Stimulated activated effector memory CD8-positive, alpha-beta T cell treated with anti-CD3 and anti-CD28 coated beads, Interleukin-12 subunit alpha, Interleukin-12 subunit beta, amount 100 ng/mL, for 72 hours (primary cell): ENCODE results near the gene TOP3A.
"Not testable (repeated sequence)": the region's sequence is repeated elsewhere in the genome, so short reads cannot be mapped to it uniquely, and the experiment has no call there.

Experiments used
- ATAC-seq: fragments of 150-1000 bp; cut with Tn5 transposase; 2 replicates; pipeline ENCODE4 v1.10.0; 2021
- DNase-seq, 2 donors: peaks; one replicate each; pipeline ENCODE4 v3.0.0; 2021 to 2022; ENCODE audit warnings: low spot score in 2 of 2
- H3K27ac Mint-ChIP-seq: one replicate; pipeline ENCODE4 v1.8.0; 2022; ENCODE audit warnings: mild to moderate bottlenecking, mixed read lengths
- H3K36me3 Mint-ChIP-seq: one replicate; pipeline ENCODE4 v1.8.0; 2022; ENCODE audit warnings: mild to moderate bottlenecking, mixed read lengths
- H3K4me1 Mint-ChIP-seq: one replicate; pipeline ENCODE4 v1.8.0; 2022; ENCODE audit warnings: mixed read lengths
- H3K4me3 Mint-ChIP-seq: one replicate; pipeline ENCODE4 v1.8.0; 2022; ENCODE audit warnings: mild to moderate bottlenecking, mixed read lengths
- H3K9me3 Mint-ChIP-seq: one replicate; pipeline ENCODE4 v1.8.0; 2022; ENCODE audit warnings: mixed read lengths

Gene TOP3A, protein sequence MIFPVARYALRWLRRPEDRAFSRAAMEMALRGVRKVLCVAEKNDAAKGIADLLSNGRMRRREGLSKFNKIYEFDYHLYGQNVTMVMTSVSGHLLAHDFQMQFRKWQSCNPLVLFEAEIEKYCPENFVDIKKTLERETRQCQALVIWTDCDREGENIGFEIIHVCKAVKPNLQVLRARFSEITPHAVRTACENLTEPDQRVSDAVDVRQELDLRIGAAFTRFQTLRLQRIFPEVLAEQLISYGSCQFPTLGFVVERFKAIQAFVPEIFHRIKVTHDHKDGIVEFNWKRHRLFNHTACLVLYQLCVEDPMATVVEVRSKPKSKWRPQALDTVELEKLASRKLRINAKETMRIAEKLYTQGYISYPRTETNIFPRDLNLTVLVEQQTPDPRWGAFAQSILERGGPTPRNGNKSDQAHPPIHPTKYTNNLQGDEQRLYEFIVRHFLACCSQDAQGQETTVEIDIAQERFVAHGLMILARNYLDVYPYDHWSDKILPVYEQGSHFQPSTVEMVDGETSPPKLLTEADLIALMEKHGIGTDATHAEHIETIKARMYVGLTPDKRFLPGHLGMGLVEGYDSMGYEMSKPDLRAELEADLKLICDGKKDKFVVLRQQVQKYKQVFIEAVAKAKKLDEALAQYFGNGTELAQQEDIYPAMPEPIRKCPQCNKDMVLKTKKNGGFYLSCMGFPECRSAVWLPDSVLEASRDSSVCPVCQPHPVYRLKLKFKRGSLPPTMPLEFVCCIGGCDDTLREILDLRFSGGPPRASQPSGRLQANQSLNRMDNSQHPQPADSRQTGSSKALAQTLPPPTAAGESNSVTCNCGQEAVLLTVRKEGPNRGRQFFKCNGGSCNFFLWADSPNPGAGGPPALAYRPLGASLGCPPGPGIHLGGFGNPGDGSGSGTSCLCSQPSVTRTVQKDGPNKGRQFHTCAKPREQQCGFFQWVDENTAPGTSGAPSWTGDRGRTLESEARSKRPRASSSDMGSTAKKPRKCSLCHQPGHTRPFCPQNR

GRCh38 chr17:18314731-18315561 is at the start of gene TOP3A, which contains the start of gene SMCR8:
Gene TOP3A, minus strand, starts transcription at chr17:18314994. Its CDS starts 216 bp downstream, at chr17:18314778.
Gene SMCR8, plus strand, starts transcription at chr17:18315293. Its CDS starts 497 bp downstream, at chr17:18315790.
- DNase-seq (peak; percentile 85 to 97), ATAC-seq (peak; percentile 95)
- peak within 1 kb of the TSS; percentile 95 for H3K27ac Mint-ChIP-seq
- peaks cover 81% of the 10 kb centered on the region for H3K4me1 Mint-ChIP-seq
- peaks cover 84% of the 10 kb centered on the region for H3K36me3 Mint-ChIP-seq
- peak within 1 kb of the TSS; percentile 82 for H3K4me3 Mint-ChIP-seq
- no peaks in the 10 kb centered on the region for H3K9me3 Mint-ChIP-seq

- H3K36me3 Mint-ChIP-seq = peaks cover 23% of the 10 kb centered on the region
- H3K9me3 Mint-ChIP-seq = no peaks in the 10 kb centered on the region
Observed at GRCh38 chr17:18364166-18364565, 49.4 kb upstream of the TOP3A start.

DNA sequence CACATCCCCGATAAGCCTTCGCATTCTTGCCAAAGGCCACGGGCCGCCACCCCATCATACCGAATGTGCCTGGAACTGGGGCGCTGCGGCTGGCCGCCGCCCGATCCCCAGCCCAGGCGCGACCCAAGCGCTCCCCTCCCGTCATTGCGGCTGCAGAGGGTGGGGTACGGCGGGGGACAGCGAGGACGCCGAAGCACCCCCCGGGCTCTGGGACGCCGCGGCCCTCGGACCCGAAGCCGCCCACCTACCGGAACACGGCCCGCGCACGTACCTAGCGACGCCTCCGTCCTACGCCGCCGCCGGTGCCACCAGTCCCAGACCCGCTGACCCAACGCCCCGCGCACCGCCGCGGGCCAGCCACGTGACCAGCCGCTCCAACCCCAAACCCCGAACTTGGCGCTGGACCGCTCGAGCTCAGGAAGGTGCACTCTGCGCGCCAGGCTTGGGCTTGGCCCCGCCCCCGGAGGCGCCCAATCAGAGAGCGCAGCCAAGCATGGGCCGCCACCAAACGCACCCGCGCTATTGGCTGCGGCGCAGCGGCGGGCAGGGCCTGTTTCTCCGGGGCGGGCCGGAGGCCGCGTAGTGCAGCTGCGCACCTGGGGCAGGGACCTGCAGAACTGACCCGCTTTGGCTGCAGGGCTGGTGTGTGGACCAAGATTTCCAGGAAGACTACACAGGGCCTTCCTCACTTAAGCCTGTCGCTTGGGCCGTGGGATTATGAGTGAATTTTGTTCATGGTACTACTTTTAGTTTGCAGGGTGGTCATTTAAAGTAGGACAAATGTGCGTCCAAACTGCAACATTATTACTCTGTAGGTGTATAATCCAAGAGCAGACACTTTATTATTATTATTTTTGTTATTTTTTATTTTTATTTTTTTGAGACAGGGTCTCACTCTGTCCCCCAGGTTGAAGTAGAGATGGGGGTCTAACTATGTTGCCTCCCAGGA is 48.6 kb upstream of the TOP3A start, which contains the start of gene SHMT1:
Gene SHMT1 (minus strand): TSS at position 450 of the 949 bp plus-strand sequence. CDS start 7,569 bp downstream, outside the sequence.
- Mint-ChIP-seq H3K4me3 (peak within 1 kb of the TSS; percentile 85), H3K9me3 (no peaks in the 10 kb centered on the region)

More at GRCh38 chr17:18364166-18364565, 49.4 kb upstream of the TOP3A start:
- ATAC-seq = no peak
- no peak for DNase-seq
- Mint-ChIP-seq H3K4me3 (no peak overlapping the region), H3K27ac (no peak overlapping the region), H3K4me1 (peaks cover 14% of the 10 kb centered on the region)

GRCh38 chr17:18362698-18363100 is 47.9 kb upstream of the TOP3A start:
- peak overlapping the region; percentile 85 for H3K4me3 Mint-ChIP-seq
- peak overlapping the region; percentile 86 for H3K27ac Mint-ChIP-seq
- peaks cover 14% of the 10 kb centered on the region for H3K4me1 Mint-ChIP-seq
- ATAC-seq (peak; percentile 2), DNase-seq (no peak)
- peaks cover 28% of the 10 kb centered on the region for H3K36me3 Mint-ChIP-seq
- H3K9me3 Mint-ChIP-seq = no peaks in the 10 kb centered on the region

More for the DNA sequence above, 48.6 kb upstream of the TOP3A start, which contains the start of gene SHMT1:
- peaks cover 28% of the 10 kb centered on the region for H3K36me3 Mint-ChIP-seq
- peak; percentile 100 for ATAC-seq
- peak; percentile 88 to 95 for DNase-seq
- H3K4me1 Mint-ChIP-seq = peaks cover 14% of the 10 kb centered on the region
- H3K27ac Mint-ChIP-seq = peak within 1 kb of the TSS; percentile 86

DNA sequence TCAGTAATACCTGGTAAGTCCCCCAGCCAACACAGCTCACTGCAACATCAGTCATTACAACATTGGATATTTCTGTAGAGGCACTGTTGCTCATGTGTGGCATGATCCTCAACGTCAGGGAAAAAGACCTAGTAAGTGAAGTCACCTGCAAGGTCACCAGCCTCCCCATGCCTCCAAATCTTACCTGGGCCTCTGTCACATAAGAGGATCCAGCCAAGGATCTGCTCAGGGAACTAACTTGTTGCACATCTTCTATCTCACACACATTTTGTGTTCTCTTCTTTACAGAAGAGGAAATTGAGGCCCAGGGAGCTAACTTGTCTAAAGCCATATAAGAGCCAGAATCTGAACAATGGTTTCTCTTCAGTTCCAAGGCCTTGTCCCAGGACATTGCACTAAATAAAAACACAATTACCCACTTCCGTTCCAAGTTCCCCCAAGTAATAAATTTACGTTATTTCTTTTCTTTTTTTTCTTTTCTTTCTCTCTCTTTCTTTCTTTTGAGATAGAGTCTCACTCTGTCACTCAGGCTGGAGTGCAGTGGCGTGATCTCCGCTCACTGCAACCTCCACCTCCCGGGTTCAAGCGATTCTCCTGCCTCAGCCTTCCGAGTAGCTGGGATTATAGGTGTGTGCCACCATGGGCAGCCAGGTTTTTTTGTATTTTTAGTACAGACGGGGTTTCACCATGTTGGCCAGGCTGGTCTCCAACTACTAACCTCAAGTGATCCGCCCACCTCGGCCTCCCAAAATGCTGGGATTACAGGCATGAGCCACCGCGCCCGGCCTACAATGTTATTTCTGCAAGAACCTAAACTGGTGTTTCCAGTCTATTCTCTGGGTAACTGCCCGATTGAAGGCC is 47.3 kb upstream of the TOP3A start:
- ATAC-seq (no peak), DNase-seq (no peak)
- peak overlapping the region; percentile 85 for H3K4me3 Mint-ChIP-seq
- H3K4me1 Mint-ChIP-seq = peaks cover 14% of the 10 kb centered on the region
- H3K27ac Mint-ChIP-seq = peak overlapping the region; percentile 14
- peaks cover 32% of the 10 kb centered on the region for H3K36me3 Mint-ChIP-seq
- no peaks in the 10 kb centered on the region for H3K9me3 Mint-ChIP-seq

GRCh38 chr17:18360518-18360917 is 45.7 kb upstream of the TOP3A start:
- ATAC-seq (no peak), DNase-seq (no peak)
- Mint-ChIP-seq H3K36me3 (peaks cover 45% of the 10 kb centered on the region), H3K9me3 (no peaks in the 10 kb centered on the region), H3K4me1 (peaks cover 14% of the 10 kb centered on the region), H3K27ac (no peak overlapping the region), H3K4me3 (no peak overlapping the region)

- H3K9me3 Mint-ChIP-seq = no peaks in the 10 kb centered on the region
- H3K36me3 Mint-ChIP-seq = peaks cover 77% of the 10 kb centered on the region
- no peaks in the 10 kb centered on the region for H3K4me1 Mint-ChIP-seq
- ATAC-seq (no peak), DNase-seq (no peak)
- no peak overlapping the region for H3K4me3 Mint-ChIP-seq
- no peak overlapping the region for H3K27ac Mint-ChIP-seq
Observed at GRCh38 chr17:18356624-18357023, 41.8 kb upstream of the TOP3A start.

- Mint-ChIP-seq H3K36me3 (peaks cover 76% of the 10 kb centered on the region), H3K4me3 (no peak overlapping the region), H3K27ac (no peak overlapping the region), H3K9me3 (no peaks in the 10 kb centered on the region), H3K4me1 (no peaks in the 10 kb centered on the region)
- ATAC-seq = no peak
- DNase-seq = no peak
Observed at GRCh38 chr17:18353541-18353940, 38.7 kb upstream of the TOP3A start.

GRCh38 chr17:18344021-18344420 is 29.2 kb upstream of the TOP3A start:
- ATAC-seq (no peak), DNase-seq (no peak)
- Mint-ChIP-seq H3K36me3 (peaks cover 89% of the 10 kb centered on the region), H3K27ac (peak overlapping the region; percentile 40), H3K4me3 (no peak overlapping the region), H3K9me3 (no peaks in the 10 kb centered on the region), H3K4me1 (no peaks in the 10 kb centered on the region)

GRCh38 chr17:18339933-18340332 is 25.1 kb upstream of the TOP3A start:
- no peak overlapping the region for H3K4me3 Mint-ChIP-seq
- H3K4me1 Mint-ChIP-seq = no peaks in the 10 kb centered on the region
- no peak for DNase-seq
- H3K9me3 Mint-ChIP-seq = no peaks in the 10 kb centered on the region
- ATAC-seq = no peak
- H3K27ac Mint-ChIP-seq = no peak overlapping the region
- H3K36me3 Mint-ChIP-seq = peaks cover 84% of the 10 kb centered on the region

GRCh38 chr17:18338158-18338557 is 23.4 kb upstream of the TOP3A start:
- H3K9me3 Mint-ChIP-seq, DNase-seq, H3K27ac Mint-ChIP-seq, ATAC-seq, H3K4me1 Mint-ChIP-seq, H3K4me3 Mint-ChIP-seq: not testable (repeated sequence)
- H3K36me3 Mint-ChIP-seq = peaks cover 73% of the 10 kb centered on the region

- peak; percentile 66 for ATAC-seq
- Mint-ChIP-seq H3K9me3 (no peaks in the 10 kb centered on the region), H3K4me1 (peaks cover 20% of the 10 kb centered on the region), H3K4me3 (no peak overlapping the region), H3K27ac (peak overlapping the region; percentile 85), H3K36me3 (peaks cover 69% of the 10 kb centered on the region)
- no peak for DNase-seq
Observed at GRCh38 chr17:18332909-18333489, 18.2 kb upstream of the TOP3A start.
